Measurements from ENCODE around the gene MYOZ1. TPM values are rescaled to one million over a fixed set of nuclear protein-coding genes. Genes with fewer than 3 reads are reported as not detected.

Gene MYOZ1
- total and polyA plus RNA-seq, 2 of the 4 experiments (the other 2 are of a cell fraction), result 0.18 to 0.29 TPM

GRCh38 chr10:73597346-73597745 is 43.9 kb downstream of the MYOZ1 start:
- dilution Hi-C loops (cut with HindIII; ENCODE audit: low sequenced_read_pairs, unreplicated experiment), result no loop called here
- BruUV-seq (replicated peaks), result no TSS peak
- H3K9ac ChIP-seq (ENCODE audit: low read depth, low read length), result no peak overlapping the region

More at GRCh38 chr10:73597346-73597745, 43.9 kb downstream of the MYOZ1 start:
- Histone ChIP-seq H3K9me3 (ENCODE audit: control insufficient read depth, insufficient read depth, low read length) (no peaks in the 10 kb centered on the region), H3K14ac (replicated peaks; ENCODE audit: low read depth, low read length) (no peak overlapping the region), H2BK20ac (ENCODE audit: low read depth, low read length) (no peak overlapping the region), H3K79me1 (ENCODE audit: low read depth in 1 of 2, low read length in 2 of 2) (no peaks in the 10 kb centered on the region), H3K4ac (ENCODE audit: low read depth, low read length) (no peak overlapping the region), H3K4me3 (ENCODE audit: insufficient read depth, low read depth, low read length) (no peak overlapping the region), H4K91ac (ENCODE audit: insufficient read depth, low read depth, low read length) (no peak overlapping the region), H4K8ac (ENCODE audit: low read depth in 2 of 2, low read length in 2 of 2) (no peak overlapping the region), H4K5ac (ENCODE audit: low read depth, low read length) (no peak overlapping the region), H2AFZ (replicated peaks; ENCODE audit: low read length, poor library complexity) (no peak overlapping the region), H3K4me2 (ENCODE audit: low read depth, low read length) (no peak overlapping the region), H3K27ac (ENCODE audit: insufficient read depth, low read length) (no peak overlapping the region), H3K56ac (ENCODE audit: extremely low read depth, insufficient read depth, low read length) (no peak overlapping the region), H3K23ac (ENCODE audit: low read depth, low read length) (no peak overlapping the region), H2BK15ac (ENCODE audit: low read depth, low read length) (no peak overlapping the region), H3K4me1 (ENCODE audit: control insufficient read depth, insufficient read depth, low read length) (no peaks in the 10 kb centered on the region), H3K36me3 (ENCODE audit: control insufficient read depth, insufficient read depth, low read length) (no peaks in the 10 kb centered on the region), H2AK5ac (ENCODE audit: low read depth, low read length) (no peak overlapping the region), H2BK120ac (ENCODE audit: low read depth, low read length) (no peak overlapping the region), H3K18ac (ENCODE audit: low read depth, low read length) (no peak overlapping the region), H3K9me1 (ENCODE audit: insufficient read depth, low read length) (peaks cover 3% of the 10 kb centered on the region; the same call in 1 of the 2 replicates), H3K27me3 (ENCODE audit: control insufficient read depth, insufficient read depth, low read length) (no peaks in the 10 kb centered on the region), H2BK5ac (ENCODE audit: low read depth, low read length, poor library complexity, severe bottlenecking) (no peak overlapping the region), H4K20me1 (ENCODE audit: insufficient read depth, low read length) (no peaks in the 10 kb centered on the region), H2AK9ac (replicated peaks; ENCODE audit: low read depth, low read length, poor library complexity) (no peak overlapping the region)
- no CpG with 5 or more reads among the region's 1 CpG for WGBS, 2 experiments (ENCODE audit: extremely low coverage in 2 of 2, insufficient read length in 1 of 2)
- ChIA-PET POLR2A (ENCODE audit: unreplicated experiment) (no interaction called here), CTCF (interaction anchor here (1.2 kb wide), 1 partner anchor 11 kb away, joined by 4 read pairs; no protein-coding TSS in a partner anchor)
- peak; percentile 47 for DNase-seq
- ATAC-seq (ENCODE audit: low read depth), result no peak
- intact Hi-C loops (cut with micrococcal nuclease), result no loop called here
- TF ChIP-seq, protein P1, sequence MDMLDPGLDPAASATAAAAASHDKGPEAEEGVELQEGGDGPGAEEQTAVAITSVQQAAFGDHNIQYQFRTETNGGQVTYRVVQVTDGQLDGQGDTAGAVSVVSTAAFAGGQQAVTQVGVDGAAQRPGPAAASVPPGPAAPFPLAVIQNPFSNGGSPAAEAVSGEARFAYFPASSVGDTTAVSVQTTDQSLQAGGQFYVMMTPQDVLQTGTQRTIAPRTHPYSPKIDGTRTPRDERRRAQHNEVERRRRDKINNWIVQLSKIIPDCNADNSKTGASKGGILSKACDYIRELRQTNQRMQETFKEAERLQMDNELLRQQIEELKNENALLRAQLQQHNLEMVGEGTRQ (IDR thresholded peaks at IDR 0.05; ENCODE audit: low read depth, low read length), result no peak
- TF ChIP-seq CEBPB (IDR thresholded peaks at IDR 0.05; ENCODE audit: low read depth, low read length), result no peak
- no peak for TF ChIP-seq POLR2A (IDR thresholded peaks at IDR 0.05; ENCODE audit: low read depth, low read length)
- no peak for TF ChIP-seq RCOR1 (IDR thresholded peaks at IDR 0.05; ENCODE audit: insufficient replicate concordance, low read length)
- no peak for TF ChIP-seq BHLHE40 (IDR thresholded peaks at IDR 0.05; ENCODE audit: low read depth, low read length)
- TF ChIP-seq MXI1 (IDR thresholded peaks at IDR 0.05; ENCODE audit: borderline replicate concordance, low read depth, low read length), result no peak
- no peak for TF ChIP-seq RAD21 (IDR thresholded peaks at IDR 0.05; ENCODE audit: low read length)
- TF ChIP-seq RFX5 (IDR thresholded peaks at IDR 0.05; ENCODE audit: low read depth, low read length), result no peak
- TF ChIP-seq CHD1 (IDR thresholded peaks at IDR 0.05; ENCODE audit: low read depth, low read length), result no peak
- no peak for TF ChIP-seq NFE2L2 (IDR thresholded peaks at IDR 0.05; ENCODE audit: low read depth, low read length)
- TF ChIP-seq MAFK (IDR thresholded peaks at IDR 0.05; ENCODE audit: low read depth, low read length), result no peak; the same call in 1 of the 2 replicates
- TF ChIP-seq, protein P2, sequence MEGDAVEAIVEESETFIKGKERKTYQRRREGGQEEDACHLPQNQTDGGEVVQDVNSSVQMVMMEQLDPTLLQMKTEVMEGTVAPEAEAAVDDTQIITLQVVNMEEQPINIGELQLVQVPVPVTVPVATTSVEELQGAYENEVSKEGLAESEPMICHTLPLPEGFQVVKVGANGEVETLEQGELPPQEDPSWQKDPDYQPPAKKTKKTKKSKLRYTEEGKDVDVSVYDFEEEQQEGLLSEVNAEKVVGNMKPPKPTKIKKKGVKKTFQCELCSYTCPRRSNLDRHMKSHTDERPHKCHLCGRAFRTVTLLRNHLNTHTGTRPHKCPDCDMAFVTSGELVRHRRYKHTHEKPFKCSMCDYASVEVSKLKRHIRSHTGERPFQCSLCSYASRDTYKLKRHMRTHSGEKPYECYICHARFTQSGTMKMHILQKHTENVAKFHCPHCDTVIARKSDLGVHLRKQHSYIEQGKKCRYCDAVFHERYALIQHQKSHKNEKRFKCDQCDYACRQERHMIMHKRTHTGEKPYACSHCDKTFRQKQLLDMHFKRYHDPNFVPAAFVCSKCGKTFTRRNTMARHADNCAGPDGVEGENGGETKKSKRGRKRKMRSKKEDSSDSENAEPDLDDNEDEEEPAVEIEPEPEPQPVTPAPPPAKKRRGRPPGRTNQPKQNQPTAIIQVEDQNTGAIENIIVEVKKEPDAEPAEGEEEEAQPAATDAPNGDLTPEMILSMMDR (conservative IDR thresholded peaks at IDR 0.05; ENCODE audit: low read depth, low read length), result no peak
- TF ChIP-seq MAZ (IDR thresholded peaks at IDR 0.05; ENCODE audit: borderline replicate concordance, low read depth, low read length), result no peak
- TF ChIP-seq, protein P3, sequence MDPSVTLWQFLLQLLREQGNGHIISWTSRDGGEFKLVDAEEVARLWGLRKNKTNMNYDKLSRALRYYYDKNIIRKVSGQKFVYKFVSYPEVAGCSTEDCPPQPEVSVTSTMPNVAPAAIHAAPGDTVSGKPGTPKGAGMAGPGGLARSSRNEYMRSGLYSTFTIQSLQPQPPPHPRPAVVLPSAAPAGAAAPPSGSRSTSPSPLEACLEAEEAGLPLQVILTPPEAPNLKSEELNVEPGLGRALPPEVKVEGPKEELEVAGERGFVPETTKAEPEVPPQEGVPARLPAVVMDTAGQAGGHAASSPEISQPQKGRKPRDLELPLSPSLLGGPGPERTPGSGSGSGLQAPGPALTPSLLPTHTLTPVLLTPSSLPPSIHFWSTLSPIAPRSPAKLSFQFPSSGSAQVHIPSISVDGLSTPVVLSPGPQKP (IDR thresholded peaks at IDR 0.05; ENCODE audit: borderline replicate concordance, low read depth, low read length), result no peak
- no peak for TF ChIP-seq SMC3 (IDR thresholded peaks at IDR 0.05; ENCODE audit: low read depth, low read length)
- no peak for TF ChIP-seq FOS (IDR thresholded peaks at IDR 0.05; ENCODE audit: low read depth, low read length)
- in situ Hi-C loops (cut with MboI; ENCODE audit: low sequenced_read_pairs), result no loop called here

Measured in IMR-90 (cell line).